Left lung (tissue), 10 donors: ENCODE results near the gene CHD5. TPM values are rescaled to one million over a fixed set of nuclear protein-coding genes. Genes with fewer than 3 reads are reported as not detected.

Source experiments
- ATAC-seq: fragments of 200-7000 bp; cut with Tn5 transposase; one replicate; pipeline ENCODE4 v1.9.1; 2020; ENCODE audit warnings: moderate library complexity
- DNase-seq, 4 donors: peaks; one replicate each; pipeline ENCODE4 v3.0.0-alpha.2; 2013 to 2020
- H3K27ac ChIP-seq, 2 donors: fragments of 200-600 bp; sonication (generic) in 1 of 2; one replicate each; pipeline versions ENCODE4 v1.5.0 to v1.8.0; 2020 to 2021
- H3K27me3 ChIP-seq, 2 donors: fragments of 200-600 bp; sonication (generic) in 1 of 2; one replicate each; pipeline versions ENCODE4 v1.5.0 to v1.8.0; 2020 to 2021
- H3K36me3 ChIP-seq, 2 donors: fragments of 200-600 bp; sonication (generic) in 1 of 2; one replicate each; pipeline versions ENCODE4 v1.5.0 to v1.8.0; 2020 to 2021
- H3K4me1 ChIP-seq, 2 donors: fragments of 200-600 bp; one replicate each; pipeline ENCODE4 v1.8.0; 2021
- H3K4me3 ChIP-seq, 2 donors: fragments of 200-600 bp; sonication (generic) in 1 of 2; one replicate each; pipeline versions ENCODE4 v1.5.0 to v1.8.0; 2020 to 2021; ENCODE audit warnings: mild to moderate bottlenecking in 1 of 2
- H3K9me3 ChIP-seq, 2 donors: fragments of 200-600 bp; sonication (generic) in 1 of 2; one replicate each; pipeline versions ENCODE4 v1.5.0 to v1.8.0; 2020 to 2021
- CTCF ChIP-seq, 2 donors: fragments of 200-600 bp; sonication (generic) in 1 of 2; IDR thresholded peaks; one replicate each; pipeline versions ENCODE4 v1.5.0 to v1.8.0; 2021; ENCODE audit warnings: antibody characterized with exemption in 2 of 2
- intact Hi-C, 2 donors: fragments of 100-400 bp; cut with DNase I; formaldehyde crosslinking; loops; one replicate each; pipeline versions ENCODE4 v1.11.2 to v1.14.2; 2022
- polyA plus RNA-seq, 6 donors: library from polyadenylated mRNA; unstranded; fragments of 120-200 nt; gene quantifications; one replicate each; pipeline ENCODE4 v1.2.1, GENCODE V29; 2013; ENCODE audit not compliant: insufficient read length in 6 of 6
- total RNA-seq, 2 donors: library from RNA; stranded (reverse); fragmentation: NEBNext Ultra II Directional; extraction: Animal tissue kit (Norgen Biotek cat#: 25700); gene quantifications; one replicate each; pipeline ENCODE4 v1.2.1, GENCODE V29; 2021
- donor health status: DM: no; HTN: yes; CAD: no.
- donor health status: DM: no; HTN: no; CAD: no.

CHD5 gene
- total and polyA plus RNA-seq, 8 donors, result 0.03 to 0.36 (median 0.13) TPM

- Histone ChIP-seq H3K27ac (no peak overlapping the region), H3K4me3 (no peak overlapping the region), H3K27me3 (peaks cover 12 to 58% of the 10 kb centered on the region in 2 donors), H3K36me3 (no peaks in the 10 kb centered on the region), H3K9me3 (no peaks in the 10 kb centered on the region), H3K4me1 (peaks cover 27 to 41% of the 10 kb centered on the region in 2 donors)
- no peak for TF ChIP-seq CTCF (IDR thresholded peaks at IDR 0.05)
- no peak for DNase-seq
- ATAC-seq, result no peak
- intact Hi-C loops, result no loop called here
Measured at GRCh38 chr1:6207921-6208320, 27.8 kb upstream of the CHD5 start.

- Histone ChIP-seq H3K4me3 (no peak overlapping the region), H3K9me3 (no peaks in the 10 kb centered on the region), H3K36me3 (no peaks in the 10 kb centered on the region), H3K27ac (no peak overlapping the region), H3K4me1 (peaks cover 27 to 41% of the 10 kb centered on the region in 2 donors), H3K27me3 (peaks cover 12 to 58% of the 10 kb centered on the region in 2 donors)
- ATAC-seq (no peak), DNase-seq (no peak)
- TF ChIP-seq CTCF (IDR thresholded peaks at IDR 0.05), result no peak
- intact Hi-C loops, result no loop called here
Measured at GRCh38 chr1:6207075-6207885, 27.2 kb upstream of the CHD5 start.

- ATAC-seq, result no peak
- no peak for DNase-seq
- Histone ChIP-seq H3K4me3 (peak overlapping the region; percentile 47 to 57), H3K27me3 (peaks cover 12 to 58% of the 10 kb centered on the region in 2 donors), H3K9me3 (no peaks in the 10 kb centered on the region), H3K4me1 (peaks cover 27 to 41% of the 10 kb centered on the region in 2 donors), H3K36me3 (no peaks in the 10 kb centered on the region), H3K27ac (no peak overlapping the region)
- intact Hi-C loops, result no loop called here
- TF ChIP-seq CTCF (IDR thresholded peaks at IDR 0.05), result no peak
Measured at GRCh38 chr1:6206520-6206855, 26.4 kb upstream of the CHD5 start.

DNA sequence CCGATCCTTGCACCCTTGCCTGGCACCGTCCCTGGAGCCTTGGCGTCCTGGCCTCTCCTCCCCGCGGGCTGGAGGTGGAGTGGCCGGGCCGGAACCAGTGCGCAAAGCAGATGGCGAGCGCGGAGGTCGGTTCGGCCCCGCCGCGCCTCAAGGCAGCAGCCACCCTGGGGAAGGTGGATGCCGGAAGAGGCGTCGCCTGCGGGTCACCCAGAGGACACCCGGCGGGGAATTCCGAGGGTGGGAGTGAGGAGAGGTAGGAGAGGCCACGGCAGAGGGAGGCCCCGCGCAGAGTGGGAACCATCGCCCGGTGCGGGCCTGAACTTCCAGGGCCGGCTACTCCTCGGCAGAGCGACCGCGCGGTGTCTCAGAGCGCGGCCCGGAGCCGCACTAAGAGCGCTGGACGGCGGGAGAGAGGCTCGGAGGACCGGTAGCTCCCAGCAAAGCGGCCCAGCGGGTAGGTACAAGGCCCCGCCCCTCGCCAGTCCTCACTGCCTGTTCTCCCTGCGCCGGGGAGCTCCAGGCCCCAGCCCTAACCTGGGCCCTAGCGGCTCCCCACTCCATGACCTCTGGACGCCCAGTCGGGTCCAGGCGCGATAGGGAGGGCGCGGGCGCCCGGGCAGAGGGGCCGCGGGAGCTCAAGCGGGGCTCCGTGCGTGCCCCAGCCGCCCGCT lies 25.9 kb upstream of the CHD5 start, which contains the start of gene RNF207:
Gene RNF207, plus strand, starts transcription at position 271 of the 671 bp plus-strand sequence. CDS start 417 bp downstream, outside the sequence.
- intact Hi-C loops, result no loop called here
- Histone ChIP-seq H3K36me3 (no peaks in the 10 kb centered on the region), H3K4me3 (peak within 1 kb of the TSS; percentile 47 to 57), H3K27ac (peak within 1 kb of the TSS; percentile 39 to 70), H3K4me1 (peaks cover 27 to 41% of the 10 kb centered on the region in 2 donors), H3K27me3 (peaks cover 12 to 58% of the 10 kb centered on the region in 2 donors), H3K9me3 (no peaks in the 10 kb centered on the region)
- no peak for TF ChIP-seq CTCF (IDR thresholded peaks at IDR 0.05)
- DNase-seq (peak in 3 of 4 donors; percentile 61 to 89 (median 66)), ATAC-seq (peak; percentile 83)

DNA sequence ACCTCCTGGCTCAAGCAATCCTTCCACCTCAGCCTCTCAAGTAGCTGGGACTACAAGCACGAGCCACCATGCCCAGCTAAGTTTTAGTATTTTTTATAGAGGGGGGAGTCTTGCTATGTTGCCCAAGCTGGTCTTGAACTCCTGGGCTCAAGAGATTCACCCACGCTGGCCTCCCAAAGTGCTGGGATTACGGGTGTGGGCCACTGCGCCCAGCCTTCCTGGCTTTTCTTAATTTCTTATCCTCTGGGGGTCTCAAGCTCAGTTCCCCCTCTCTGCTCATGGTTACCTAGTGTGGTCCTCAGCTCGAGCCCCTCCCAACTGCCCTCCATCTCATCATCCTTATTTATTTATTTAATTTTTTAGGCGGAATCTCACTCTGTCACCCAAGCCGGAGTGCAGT lies 22.1 kb upstream of the CHD5 start:
- DNase-seq, result no peak
- H3K4me3 ChIP-seq, result no peak overlapping the region
- intact Hi-C loops, result no loop called here
- H3K36me3 ChIP-seq, result peaks cover 0 to 2% of the 10 kb centered on the region in 2 donors
- H3K27ac ChIP-seq, result no peak overlapping the region
- H3K9me3 ChIP-seq, result no peaks in the 10 kb centered on the region
- peaks cover 23 to 46% of the 10 kb centered on the region in 2 donors for H3K4me1 ChIP-seq
- peaks cover 12 to 27% of the 10 kb centered on the region in 2 donors for H3K27me3 ChIP-seq
- ATAC-seq, result no peak
- no peak for TF ChIP-seq CTCF (IDR thresholded peaks at IDR 0.05)
